Skeletal muscle tissue (tissue), 4 donors: ENCODE data around the gene MSL1. TPM values are rescaled to one million over a fixed set of nuclear protein-coding genes. Genes with fewer than 3 reads are reported as not detected.

Experiments
- H3K27ac ChIP-seq: one replicate; pipeline ENCODE4 v1.7.0; 2013; ENCODE audit warnings: mild to moderate bottlenecking, low read depth, low read length, inconsistent platforms
- H3K27me3 ChIP-seq, 3 donors: one replicate each; pipeline ENCODE4 v1.7.0; 2013; ENCODE audit warnings: low read length in 3 of 3; ENCODE audit not compliant: control insufficient read depth in 3 of 3, insufficient read depth in 3 of 3
- H3K36me3 ChIP-seq, 3 donors: one replicate each; pipeline ENCODE4 v1.7.0; 2013; ENCODE audit warnings: low read length in 3 of 3; ENCODE audit not compliant: control insufficient read depth in 3 of 3, insufficient read depth in 3 of 3
- H3K4me1 ChIP-seq, 3 donors: one replicate each; pipeline ENCODE4 v1.7.0; 2013; ENCODE audit warnings: low read length in 3 of 3, mild to moderate bottlenecking in 3 of 3; ENCODE audit not compliant: control insufficient read depth in 3 of 3, insufficient read depth in 3 of 3
- H3K4me3 ChIP-seq, 3 donors: one replicate each; pipeline ENCODE4 v1.7.0; 2013; ENCODE audit warnings: low read length in 3 of 3
- H3K9ac ChIP-seq, 3 donors: one replicate each; pipeline ENCODE4 v1.7.0; 2013; ENCODE audit warnings: low read length in 3 of 3, mild to moderate bottlenecking in 3 of 3, moderate library complexity in 2 of 3, low read depth in 1 of 3
- H3K9me3 ChIP-seq, 3 donors: one replicate each; pipeline ENCODE4 v1.7.0; 2013; ENCODE audit warnings: low read length in 3 of 3; ENCODE audit not compliant: control insufficient read depth in 3 of 3
- total RNA-seq: library from RNA; depleted of rRNA; stranded (reverse); fragments of >200 nt; gene quantifications from one replicate; pipeline ENCODE4 v1.2.3, GENCODE V29; 2014
- donor health status: Osteomylitis.

MSL1 gene
- total RNA-seq, 1 donor from 2014 or later: 53.8 TPM

DNA sequence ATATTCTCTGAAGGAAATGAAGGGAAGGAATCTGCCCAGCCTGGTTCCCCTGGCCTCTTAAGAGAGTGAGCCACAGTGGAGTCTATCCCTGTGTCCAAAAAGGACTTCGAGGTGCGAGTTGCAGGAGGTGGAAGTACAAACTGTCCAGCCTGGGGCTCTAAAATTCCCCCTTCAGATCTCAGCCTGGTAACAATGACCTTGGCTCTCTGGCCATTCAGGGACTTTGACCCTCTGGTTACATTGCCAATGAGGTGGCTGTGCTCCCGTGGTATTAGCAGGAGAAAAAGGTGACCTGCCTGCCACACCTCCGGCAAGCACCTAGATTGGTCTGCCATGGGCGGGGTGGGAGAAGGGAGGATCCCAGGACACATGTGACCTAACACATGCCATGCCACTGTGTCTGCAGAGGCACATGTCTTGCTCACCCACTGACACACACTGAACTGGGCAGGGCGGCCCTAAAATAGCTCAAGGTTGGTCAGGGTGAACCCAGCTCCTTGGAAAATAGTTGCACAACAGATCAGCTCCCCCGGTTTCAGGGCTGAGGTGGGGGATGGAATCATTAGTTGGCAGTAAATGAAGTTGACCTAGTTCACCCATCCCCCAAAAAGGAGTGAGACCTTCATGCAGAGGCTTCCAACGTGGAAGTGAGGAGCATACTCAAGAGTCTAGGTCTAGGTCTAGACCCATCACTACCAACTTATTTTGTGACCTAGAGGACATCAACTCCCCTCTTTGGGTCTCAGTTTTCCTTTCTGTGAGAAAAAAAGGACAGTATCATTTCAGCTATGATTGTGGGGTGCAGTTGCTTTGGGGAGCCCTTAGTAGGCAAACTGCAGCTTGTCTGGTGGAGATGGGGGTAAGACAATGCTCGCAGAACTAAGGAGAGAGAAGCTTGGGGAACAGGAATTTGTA lies 23.6 kb upstream of the MSL1 start:
- H3K36me3 ChIP-seq: peaks cover 42 to 64% (median 45%) of the 10 kb centered on the region in 3 donors
- no peaks in the 10 kb centered on the region for H3K27me3 ChIP-seq
- peak overlapping the region; percentile 80 to 92 (median 81) for H3K9ac ChIP-seq
- H3K27ac ChIP-seq: peak overlapping the region; percentile 99
- peak overlapping the region; percentile 70 to 78 (median 77) for H3K4me3 ChIP-seq
- peaks cover 75 to 88% (median 79%) of the 10 kb centered on the region in 3 donors for H3K4me1 ChIP-seq
- H3K9me3 ChIP-seq: no peaks in the 10 kb centered on the region

- Histone ChIP-seq H3K4me3 (peak overlapping the region; percentile 96 to 100 (median 100)), H3K36me3 (peaks cover 33 to 56% (median 37%) of the 10 kb centered on the region in 3 donors), H3K9ac (peak overlapping the region; percentile 99 to 100 (median 100)), H3K27ac (peak overlapping the region; percentile 99), H3K4me1 (peaks cover 75 to 88% (median 79%) of the 10 kb centered on the region in 3 donors), H3K9me3 (no peaks in the 10 kb centered on the region), H3K27me3 (no peaks in the 10 kb centered on the region)
Measured at GRCh38 chr17:40098846-40099618, 22.7 kb upstream of the MSL1 start.

GRCh38 chr17:40099619-40100418 lies 22.0 kb upstream of the MSL1 start:
- peak overlapping the region; percentile 99 to 100 (median 100) for H3K9ac ChIP-seq
- no peaks in the 10 kb centered on the region for H3K9me3 ChIP-seq

GRCh38 chr17:40100419-40100668 lies 21.4 kb upstream of the MSL1 start, which contains the start of gene NR1D1:
TSS of gene NR1D1 (minus strand) at chr17:40100589. CDS start at chr17:40100094, 495 bp downstream.
- Histone ChIP-seq H3K4me1 (peaks cover 75 to 88% (median 79%) of the 10 kb centered on the region in 3 donors), H3K9me3 (no peaks in the 10 kb centered on the region), H3K9ac (peak within 1 kb of the TSS; percentile 99 to 100 (median 100)), H3K27me3 (no peaks in the 10 kb centered on the region), H3K27ac (peak within 1 kb of the TSS; percentile 99), H3K36me3 (peaks cover 23 to 43% (median 24%) of the 10 kb centered on the region in 3 donors), H3K4me3 (peak within 1 kb of the TSS; percentile 96 to 100 (median 100))

More at GRCh38 chr17:40099619-40100418, 22.0 kb upstream of the MSL1 start:
- Histone ChIP-seq H3K4me3 (peak overlapping the region; percentile 96 to 100 (median 100)), H3K27ac (peak overlapping the region; percentile 99), H3K36me3 (peaks cover 28 to 48% (median 29%) of the 10 kb centered on the region in 3 donors), H3K4me1 (peaks cover 75 to 88% (median 79%) of the 10 kb centered on the region in 3 donors), H3K27me3 (no peaks in the 10 kb centered on the region)

DNA sequence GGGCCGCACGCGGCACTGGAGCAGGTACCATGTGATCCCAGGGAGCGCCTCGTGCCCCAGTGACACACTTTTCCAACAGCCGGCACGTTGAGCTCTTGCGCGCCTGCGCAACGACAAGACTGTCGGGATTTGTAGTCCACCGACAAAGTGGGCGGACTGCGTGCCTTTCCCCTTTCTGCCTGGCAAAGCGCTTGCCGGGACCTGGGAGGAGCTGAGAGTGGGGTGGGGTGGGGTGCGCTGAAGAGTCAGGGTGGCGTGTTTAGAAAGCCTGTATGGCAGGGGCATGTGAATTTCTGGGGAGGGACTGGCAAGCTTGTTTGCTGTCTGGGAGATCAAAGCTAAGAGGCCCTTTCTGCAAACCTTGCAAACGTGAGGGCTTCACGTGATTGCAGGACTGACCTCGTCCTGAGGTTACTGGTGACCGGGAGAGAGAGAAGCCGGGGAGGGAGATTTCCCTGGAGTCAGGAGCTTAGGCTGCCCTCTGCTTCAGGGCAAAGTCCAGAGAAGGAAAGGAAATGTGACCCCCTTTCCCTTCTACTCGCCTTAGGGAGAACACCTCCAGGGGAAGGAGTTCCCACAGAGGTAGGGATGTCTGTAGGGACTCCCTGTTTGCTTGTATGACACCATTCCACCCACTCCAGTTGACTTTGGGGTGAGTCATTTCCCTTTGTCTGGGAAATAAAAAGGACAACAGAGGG lies 21.0 kb upstream of the MSL1 start:
- H3K9ac ChIP-seq: peak overlapping the region; percentile 99 to 100 (median 100)
- no peaks in the 10 kb centered on the region for H3K27me3 ChIP-seq
- peak overlapping the region; percentile 99 for H3K27ac ChIP-seq
- H3K4me3 ChIP-seq: peak overlapping the region; percentile 96 to 100 (median 100)
- H3K9me3 ChIP-seq: no peaks in the 10 kb centered on the region
- peaks cover 19 to 38% (median 20%) of the 10 kb centered on the region in 3 donors for H3K36me3 ChIP-seq
- H3K4me1 ChIP-seq: peaks cover 75 to 88% (median 79%) of the 10 kb centered on the region in 3 donors

GRCh38 chr17:40101367-40102210 lies 20.2 kb upstream of the MSL1 start:
- H3K4me1 ChIP-seq: peaks cover 75 to 88% (median 79%) of the 10 kb centered on the region in 3 donors
- H3K27me3 ChIP-seq: no peaks in the 10 kb centered on the region
- H3K27ac ChIP-seq: peak overlapping the region; percentile 99
- H3K36me3 ChIP-seq: peaks cover 11 to 30% (median 12%) of the 10 kb centered on the region in 3 donors
- no peaks in the 10 kb centered on the region for H3K9me3 ChIP-seq
- peak overlapping the region; percentile 96 to 100 (median 100) for H3K4me3 ChIP-seq
- H3K9ac ChIP-seq: peak overlapping the region; percentile 81 to 100 (median 89)

GRCh38 chr17:40103071-40103661 lies 18.6 kb upstream of the MSL1 start:
- H3K9ac ChIP-seq: peak overlapping the region; percentile 19 to 84 (median 59)
- H3K27me3 ChIP-seq: no peaks in the 10 kb centered on the region
- H3K4me3 ChIP-seq: peak overlapping the region in 2 of 3 donors; percentile 22 to 24
- peak overlapping the region; percentile 99 for H3K27ac ChIP-seq
- H3K36me3 ChIP-seq: peaks cover 0 to 16% (median 0%) of the 10 kb centered on the region in 3 donors
- peaks cover 74 to 88% (median 78%) of the 10 kb centered on the region in 3 donors for H3K4me1 ChIP-seq
- H3K9me3 ChIP-seq: no peaks in the 10 kb centered on the region

DNA sequence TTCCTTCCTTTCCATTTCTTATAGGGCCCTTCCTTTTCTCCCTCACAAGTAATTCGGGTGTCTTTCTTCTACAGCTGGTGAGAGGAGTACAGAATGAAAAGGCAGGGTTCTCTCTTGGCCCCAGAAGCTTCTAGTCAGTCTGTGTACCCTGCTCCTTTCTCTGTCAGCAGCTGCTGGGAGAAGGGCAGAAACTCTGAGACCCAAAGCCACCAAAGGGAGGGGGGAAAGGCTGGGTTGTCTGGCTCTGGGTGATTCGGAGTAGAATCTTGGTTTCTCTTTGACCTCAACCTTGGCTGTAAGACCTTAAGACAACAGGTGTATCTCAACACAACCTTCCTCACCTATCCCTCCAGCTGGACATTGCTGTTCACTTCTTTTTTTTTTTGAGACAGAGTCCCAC lies 18.1 kb upstream of the MSL1 start:
- peak overlapping the region in 1 of 3 donors; percentile 22 for H3K4me3 ChIP-seq
- peak overlapping the region in 2 of 3 donors; percentile 59 to 84 for H3K9ac ChIP-seq
- peaks cover 77 to 88% (median 77%) of the 10 kb centered on the region in 3 donors for H3K4me1 ChIP-seq

More for the DNA sequence above, 18.1 kb upstream of the MSL1 start:
- Histone ChIP-seq H3K27me3 (no peaks in the 10 kb centered on the region), H3K36me3 (peaks cover 0 to 11% (median 0%) of the 10 kb centered on the region in 3 donors), H3K27ac (peak overlapping the region; percentile 99), H3K9me3 (no peaks in the 10 kb centered on the region)
